ENCODE results near the gene XKRX. TPM values are rescaled to one million over a fixed set of nuclear protein-coding genes. Genes with fewer than 3 reads are reported as not detected.

Gene XKRX
- total RNA-seq, 3 donors from 2014 or later (not counting 1 experiment from before 2014, with no cell fraction given): 0.20 to 0.38 TPM; not detected in 1

DNA sequence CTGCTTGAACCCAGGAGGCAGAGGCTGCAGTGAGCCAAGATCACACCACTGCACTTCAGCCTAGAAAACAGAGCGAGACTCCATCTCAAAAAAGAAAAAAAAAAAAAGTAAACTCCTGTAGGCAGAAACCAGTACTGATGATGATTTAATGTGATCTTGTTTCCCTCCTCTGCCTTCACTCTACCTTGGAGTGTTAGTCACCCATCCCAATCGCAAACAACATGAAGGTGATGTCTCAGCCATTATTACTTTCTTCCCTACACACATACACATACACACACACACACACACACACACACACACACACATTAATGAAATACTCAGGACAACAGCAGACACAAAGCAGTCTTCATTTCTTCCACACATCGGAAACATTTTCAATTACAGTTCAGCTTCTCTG, 15.6 kb downstream of the XKRX start:
- H3K9me3 ChIP-seq (ENCODE audit: control insufficient read depth, insufficient read depth, low read length): no peaks in the 10 kb centered on the region
- DNase-seq (no peak), ATAC-seq (no peak)
- no peak overlapping the region for H3K4me3 ChIP-seq (ENCODE audit: low read length)
- Mint-ChIP-seq H3K4me3 (no peak overlapping the region), H3K9me3 (no peaks in the 10 kb centered on the region), H3K36me3 (no peaks in the 10 kb centered on the region), H3K27me3 (ENCODE audit: low read depth in 2 of 2) (peaks cover 5 to 6% of the 10 kb centered on the region in 2 donors), H3K27ac (no peak overlapping the region), H3K4me1 (no peaks in the 10 kb centered on the region)
- intact Hi-C loops (cut with micrococcal nuclease): no loop called here
- no peaks in the 10 kb centered on the region for H3K27me3 ChIP-seq (ENCODE audit: control insufficient read depth, insufficient read depth, low read length)
- TF ChIP-seq CTCF (IDR thresholded peaks at IDR 0.05): no peak
- no peaks in the 10 kb centered on the region for H3K4me1 ChIP-seq (ENCODE audit: control insufficient read depth, insufficient read depth, low read length)
- WGBS (ENCODE audit: insufficient coverage): 100% methylated on average over 1 of the region's 3 CpGs
- no peaks in the 10 kb centered on the region for H3K36me3 ChIP-seq (ENCODE audit: control insufficient read depth, insufficient read depth, low read length)
- no peak overlapping the region for H3K27ac ChIP-seq (ENCODE audit: low read length)

GRCh38 chrX:100911731-100912130, 17.0 kb downstream of the XKRX start:
- intact Hi-C loops (cut with micrococcal nuclease): no loop called here
- DNase-seq (no peak), ATAC-seq (no peak)
- Histone ChIP-seq H3K36me3 (ENCODE audit: control insufficient read depth, insufficient read depth, low read length) (no peaks in the 10 kb centered on the region), H3K9me3 (ENCODE audit: control insufficient read depth, insufficient read depth, low read length) (no peaks in the 10 kb centered on the region), H3K27me3 (ENCODE audit: control insufficient read depth, insufficient read depth, low read length) (no peaks in the 10 kb centered on the region), H3K4me3 (ENCODE audit: low read length) (no peak overlapping the region), H3K27ac (ENCODE audit: low read length) (no peak overlapping the region), H3K4me1 (ENCODE audit: control insufficient read depth, insufficient read depth, low read length) (no peaks in the 10 kb centered on the region)
- Mint-ChIP-seq H3K9me3 (no peaks in the 10 kb centered on the region), H3K4me1 (no peaks in the 10 kb centered on the region), H3K36me3 (no peaks in the 10 kb centered on the region), H3K27me3 (ENCODE audit: low read depth in 2 of 2) (peaks cover 1 to 2% of the 10 kb centered on the region in 2 donors), H3K4me3 (no peak overlapping the region), H3K27ac (no peak overlapping the region)
- no CpG with 5 or more reads among the region's 1 CpG for WGBS (ENCODE audit: insufficient coverage)
- no peak for TF ChIP-seq CTCF (IDR thresholded peaks at IDR 0.05)

GRCh38 chrX:100905620-100906019, 23.1 kb downstream of the XKRX start:
- Histone ChIP-seq H3K9me3 (ENCODE audit: control insufficient read depth, insufficient read depth, low read length) (no peaks in the 10 kb centered on the region), H3K27me3 (ENCODE audit: control insufficient read depth, insufficient read depth, low read length) (no peaks in the 10 kb centered on the region), H3K4me1 (ENCODE audit: control insufficient read depth, insufficient read depth, low read length) (no peaks in the 10 kb centered on the region), H3K4me3 (ENCODE audit: low read length) (no peak overlapping the region), H3K27ac (ENCODE audit: low read length) (no peak overlapping the region), H3K36me3 (ENCODE audit: control insufficient read depth, insufficient read depth, low read length) (no peaks in the 10 kb centered on the region)
- no peaks in the 10 kb centered on the region for H3K36me3 Mint-ChIP-seq
- H3K27me3 Mint-ChIP-seq (ENCODE audit: low read depth in 2 of 2): peaks cover 2 to 16% of the 10 kb centered on the region in 2 donors
- intact Hi-C loops (cut with micrococcal nuclease): no loop called here
- ATAC-seq: no peak
- H3K27ac Mint-ChIP-seq: no peak overlapping the region
- DNase-seq: no peak
- H3K4me3 Mint-ChIP-seq: no peak overlapping the region
- TF ChIP-seq CTCF (IDR thresholded peaks at IDR 0.05): no peak
- no peaks in the 10 kb centered on the region for H3K9me3 Mint-ChIP-seq
- H3K4me1 Mint-ChIP-seq: no peaks in the 10 kb centered on the region

DNA sequence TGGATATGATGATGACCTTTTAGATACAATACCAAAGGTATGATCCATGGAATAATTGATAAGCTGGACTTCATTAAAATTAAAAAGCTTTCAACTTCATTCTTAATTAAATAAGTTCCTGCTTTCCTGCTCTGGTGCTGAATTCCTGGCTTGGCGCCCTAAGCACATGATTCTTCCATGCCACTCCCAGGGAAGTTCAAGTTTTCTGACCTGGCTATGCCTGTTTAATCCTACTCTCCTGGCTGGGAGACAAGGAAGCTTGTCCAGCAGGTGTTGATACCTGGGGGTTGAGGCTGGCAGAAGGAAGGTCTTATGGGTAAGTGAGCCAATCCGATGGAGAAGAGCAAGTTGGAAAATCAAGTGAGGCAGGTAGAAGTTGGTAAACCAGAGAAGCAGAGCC, 24.3 kb downstream of the XKRX start:
- no peaks in the 10 kb centered on the region for H3K4me1 Mint-ChIP-seq
- H3K27me3 Mint-ChIP-seq (ENCODE audit: low read depth in 2 of 2): peaks cover 2 to 19% of the 10 kb centered on the region in 2 donors
- no peak for TF ChIP-seq CTCF (IDR thresholded peaks at IDR 0.05)
- no peaks in the 10 kb centered on the region for H3K9me3 ChIP-seq (ENCODE audit: control insufficient read depth, insufficient read depth, low read length)
- no peak overlapping the region for H3K4me3 ChIP-seq (ENCODE audit: low read length)
- no peak for DNase-seq
- intact Hi-C loops (cut with micrococcal nuclease): no loop called here
- 100% methylated on average over 1 of the region's 2 CpGs for WGBS (ENCODE audit: insufficient coverage)
- H3K27ac ChIP-seq (ENCODE audit: low read length): no peak overlapping the region
- no peaks in the 10 kb centered on the region for H3K27me3 ChIP-seq (ENCODE audit: control insufficient read depth, insufficient read depth, low read length)
- no peak for ATAC-seq
- no peaks in the 10 kb centered on the region for H3K36me3 Mint-ChIP-seq
- no peaks in the 10 kb centered on the region for H3K9me3 Mint-ChIP-seq
- no peak overlapping the region for H3K4me3 Mint-ChIP-seq
- no peaks in the 10 kb centered on the region for H3K36me3 ChIP-seq (ENCODE audit: control insufficient read depth, insufficient read depth, low read length)
- no peaks in the 10 kb centered on the region for H3K4me1 ChIP-seq (ENCODE audit: control insufficient read depth, insufficient read depth, low read length)
- H3K27ac Mint-ChIP-seq: no peak overlapping the region
